ENCODE data around the gene DCLK2.

Gene DCLK2

DNA sequence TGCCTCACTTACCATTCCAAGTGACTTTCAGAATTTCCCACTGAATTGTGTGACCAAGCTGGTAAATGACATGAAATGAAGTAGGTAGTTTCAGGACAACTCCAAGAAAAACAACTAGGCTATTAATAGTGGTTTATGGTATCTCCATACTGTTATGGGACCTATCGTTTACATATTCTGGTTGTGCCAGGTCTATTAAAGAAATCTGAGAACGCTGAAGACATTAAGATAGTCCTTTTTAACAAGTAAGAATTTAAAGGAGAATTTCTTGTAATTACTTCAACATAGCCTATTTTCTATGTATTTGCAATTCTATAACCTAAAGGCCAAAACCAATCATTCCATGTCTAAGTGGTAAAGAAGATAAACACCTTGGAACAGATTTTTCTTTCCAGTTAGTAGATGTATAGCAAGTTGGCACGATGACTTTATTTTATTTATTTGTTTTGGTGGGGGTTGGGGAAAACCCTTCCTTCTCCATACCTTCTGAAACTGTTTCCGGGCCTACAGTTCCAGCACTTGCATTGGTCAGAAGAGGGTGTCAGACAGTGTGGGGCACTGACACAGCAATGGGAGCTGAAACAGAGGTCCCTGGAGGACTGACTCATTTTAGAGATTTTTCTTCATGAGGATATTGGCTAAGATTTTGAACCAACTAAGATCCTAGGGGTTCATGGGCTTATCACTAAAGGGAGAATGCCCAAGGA, 7.6 kb upstream of the DCLK2 start:
- DNase-seq: no peak

DNA sequence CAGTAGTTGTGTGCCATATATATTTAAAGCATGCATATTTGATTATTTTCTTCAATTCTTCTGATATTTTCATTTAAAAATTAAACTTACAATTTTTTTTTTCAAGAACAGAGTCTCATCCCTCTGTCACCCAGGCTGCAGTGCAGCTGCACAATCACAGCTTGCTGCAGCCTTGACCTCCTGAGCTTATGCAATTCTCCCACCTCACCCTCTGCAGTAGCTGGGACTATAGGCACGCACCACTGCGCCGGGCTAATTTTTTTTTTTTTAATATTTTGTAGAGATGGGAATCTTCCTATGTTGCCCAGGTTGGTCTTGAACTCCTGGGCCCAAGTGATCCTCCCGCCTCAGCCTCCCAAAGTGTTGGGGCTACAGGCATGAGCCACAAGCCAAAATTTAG, 5.8 kb upstream of the DCLK2 start:
- no peak for DNase-seq

DNA sequence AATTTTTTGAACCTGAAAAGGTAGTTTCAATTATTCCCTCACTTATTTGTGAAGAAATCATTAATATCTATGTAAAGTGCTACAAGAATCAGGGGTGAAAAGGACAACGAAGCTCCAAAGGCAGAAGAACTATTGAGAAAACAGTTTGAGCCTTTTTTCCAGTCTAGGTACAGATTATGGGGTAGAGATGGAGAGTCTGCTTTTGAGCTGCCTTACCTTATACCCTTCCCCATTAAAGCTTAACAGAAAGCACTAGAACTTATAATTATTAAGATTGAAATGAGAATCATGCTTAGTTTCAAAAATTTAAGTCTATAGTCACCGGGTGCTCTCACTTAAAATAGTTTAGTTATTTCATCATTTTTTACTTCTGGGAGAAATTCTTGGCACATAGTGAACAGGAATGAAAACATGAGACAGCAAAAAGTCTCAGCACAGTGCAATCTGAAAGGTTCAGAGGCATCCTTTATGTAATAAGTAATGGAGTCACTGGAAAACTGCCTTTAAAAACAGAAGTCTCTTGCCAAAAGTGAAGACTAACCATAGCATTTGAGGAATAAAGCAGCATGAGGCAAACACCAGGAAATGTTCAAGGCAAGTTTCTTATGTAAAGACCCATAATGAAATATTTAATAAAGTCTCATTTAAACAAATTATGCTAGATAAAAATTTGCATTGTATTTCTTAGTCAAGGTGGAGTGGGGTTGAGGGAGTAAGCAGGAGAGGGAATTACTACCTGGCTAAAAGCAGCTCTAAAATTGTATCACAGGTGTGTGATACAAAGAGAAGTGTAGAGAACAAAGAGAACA, 5.1 kb upstream of the DCLK2 start:
- DNase-seq: no peak

GRCh38 chr4:150074064-150074463, 4.2 kb upstream of the DCLK2 start:
- no peak for DNase-seq

DNA sequence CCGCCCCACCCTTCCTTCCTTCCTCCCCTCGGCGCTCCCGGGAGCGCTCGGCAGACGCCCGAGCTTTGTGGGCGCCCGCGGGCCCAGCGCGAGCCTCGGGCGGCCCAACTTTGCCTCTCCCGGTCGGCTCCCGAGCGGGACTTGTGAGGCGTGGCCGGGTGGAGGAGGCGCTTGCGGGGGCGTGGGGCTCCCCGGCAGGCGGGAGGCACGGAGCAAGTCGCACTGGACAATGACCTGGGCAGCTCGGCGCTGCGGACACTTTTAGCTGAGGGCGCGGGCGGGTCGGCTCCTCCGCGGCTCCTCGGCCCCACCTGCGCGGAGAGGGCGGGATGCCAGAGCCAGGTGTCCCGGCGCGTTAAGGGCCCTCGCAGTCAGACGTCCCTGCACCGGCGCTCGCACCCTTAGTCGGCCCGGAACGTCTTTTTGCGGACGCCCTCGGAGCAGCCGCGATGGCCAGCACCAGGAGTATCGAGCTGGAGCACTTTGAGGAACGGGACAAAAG, 385 bp downstream of the DCLK2 start:
- no peak for DNase-seq

DNA sequence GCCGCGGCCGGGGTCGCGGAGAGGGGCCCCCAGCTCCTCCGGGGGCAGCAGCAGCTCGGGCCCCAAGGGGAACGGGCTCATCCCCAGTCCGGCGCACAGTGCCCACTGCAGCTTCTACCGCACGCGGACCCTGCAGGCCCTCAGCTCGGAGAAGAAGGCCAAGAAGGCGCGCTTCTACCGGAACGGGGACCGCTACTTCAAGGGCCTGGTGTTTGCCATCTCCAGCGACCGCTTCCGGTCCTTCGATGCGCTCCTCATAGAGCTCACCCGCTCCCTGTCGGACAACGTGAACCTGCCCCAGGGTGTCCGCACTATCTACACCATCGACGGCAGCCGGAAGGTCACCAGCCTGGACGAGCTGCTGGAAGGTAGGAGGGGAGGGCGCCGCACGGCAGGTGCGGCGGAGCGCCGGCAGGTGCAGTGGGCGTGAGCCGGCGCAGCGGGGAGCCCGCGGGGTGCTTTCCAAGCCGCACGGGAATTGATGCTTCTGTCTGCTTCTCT, 886 bp downstream of the DCLK2 start:
- DNase-seq: no peak

DNA sequence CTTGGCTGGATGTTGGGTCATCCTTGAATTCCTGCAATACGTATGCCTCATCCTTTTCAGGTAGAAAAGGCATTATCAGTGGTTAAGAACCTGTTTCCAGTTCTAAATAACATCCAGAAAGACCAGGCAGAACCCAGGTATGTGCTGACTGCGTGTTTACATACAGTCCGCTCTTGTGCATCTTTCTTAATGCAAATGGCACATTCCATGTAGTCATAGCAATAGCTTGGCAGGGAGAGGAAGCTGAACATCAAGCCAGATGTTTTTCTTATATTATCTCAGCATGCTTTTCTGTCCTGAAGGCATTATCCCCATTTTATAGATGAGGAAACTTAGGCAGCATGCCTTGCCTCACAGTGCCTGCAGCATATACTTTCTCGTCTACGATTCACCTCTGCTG, 2.1 kb downstream of the DCLK2 start:
- no peak for DNase-seq

- DNase-seq: no peak
These were observed 2.6 kb downstream of the DCLK2 start for GRCh38 chr4:150080875-150081274.

DNA sequence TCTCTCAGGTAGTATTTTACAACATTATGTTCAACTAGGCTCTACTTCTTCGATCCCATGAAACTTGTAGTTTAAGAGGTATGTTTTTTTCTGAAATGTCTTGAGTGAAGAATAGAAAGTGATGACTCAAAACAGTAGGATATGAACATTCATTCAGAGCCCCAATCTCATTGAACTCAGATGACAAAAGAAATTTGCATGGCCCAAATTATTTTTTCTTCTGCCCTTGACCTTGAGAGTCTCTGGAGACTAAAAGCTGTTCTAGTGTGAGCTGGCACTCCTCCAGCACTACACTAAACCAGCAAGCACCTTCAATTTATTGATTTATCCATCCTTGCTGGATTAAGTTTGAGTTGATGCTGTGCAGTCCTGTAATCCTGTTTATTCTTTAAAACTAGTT, 4.0 kb downstream of the DCLK2 start:
- no peak for DNase-seq

GRCh38 chr4:150087006-150087405, 8.8 kb downstream of the DCLK2 start:
- DNase-seq: no peak

- no peak for DNase-seq
These were observed 11.5 kb downstream of the DCLK2 start for GRCh38 chr4:150089732-150090131.

GRCh38 chr4:150090836-150091235, 12.6 kb downstream of the DCLK2 start:
- no peak for DNase-seq

GRCh38 chr4:150094676-150095075, 16.4 kb downstream of the DCLK2 start:
- no peak for DNase-seq

DNA sequence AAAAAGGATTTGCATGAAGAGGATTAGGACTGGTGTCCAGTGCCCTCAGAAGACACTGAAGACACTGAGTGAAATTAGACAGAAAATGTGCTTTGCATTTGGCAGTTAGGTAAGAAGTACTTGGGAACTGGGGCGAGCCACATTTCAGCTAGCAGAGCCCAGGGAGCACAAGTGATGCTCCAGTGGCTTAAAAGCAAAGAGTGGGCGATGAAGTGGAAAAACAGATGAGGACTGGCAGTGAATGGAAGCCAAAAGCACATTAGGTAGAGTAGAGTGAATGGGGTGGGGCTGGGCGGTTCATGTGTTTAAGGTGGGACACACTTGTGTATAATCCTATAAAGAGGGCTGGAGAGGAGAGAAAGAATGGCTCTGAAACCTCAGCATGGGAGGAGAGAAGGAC, 18.4 kb downstream of the DCLK2 start:
- DNase-seq: no peak

GRCh38 chr4:150098214-150098613, 20.0 kb downstream of the DCLK2 start:
- no peak for DNase-seq

GRCh38 chr4:150104404-150105027, 26.3 kb downstream of the DCLK2 start:
- DNase-seq: no peak

DNA sequence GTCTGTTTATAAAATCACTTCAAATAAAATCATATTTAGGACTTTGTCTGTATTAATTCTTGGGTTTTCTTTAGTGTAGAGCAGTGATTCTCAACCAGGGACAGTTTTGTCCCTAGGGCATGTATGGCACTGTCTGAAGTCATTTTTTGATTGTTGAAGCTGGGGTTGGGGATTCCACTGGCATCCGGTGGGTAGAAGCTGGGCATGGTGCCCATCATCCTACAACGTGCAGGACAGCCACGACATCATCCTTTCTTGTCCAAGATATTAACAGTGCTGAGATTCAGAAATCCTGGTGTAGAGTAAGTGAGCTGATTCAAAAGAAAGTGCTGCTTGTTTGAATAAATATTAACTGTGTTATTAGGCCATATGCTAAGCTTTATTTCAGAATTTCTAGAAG, 28.6 kb downstream of the DCLK2 start:
- no peak for DNase-seq

DNA sequence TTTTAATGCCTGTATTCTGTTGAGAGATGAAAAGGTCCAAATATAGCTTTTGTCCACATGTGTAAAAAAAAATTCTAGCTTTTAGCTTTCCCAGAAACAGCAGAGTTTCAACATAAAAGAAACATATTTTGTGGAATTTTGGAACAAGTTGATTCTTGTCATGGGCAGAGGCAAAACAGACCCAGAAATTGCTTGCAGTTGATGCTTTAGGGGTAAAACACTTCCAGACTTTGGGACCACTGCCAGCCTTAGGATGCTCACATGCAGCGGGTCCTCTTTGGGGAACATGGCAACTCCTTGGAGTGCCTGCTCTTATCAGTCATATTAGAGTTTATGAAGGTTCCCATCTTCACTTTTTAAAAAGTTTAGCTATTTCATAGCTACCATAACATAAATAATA, 30.4 kb downstream of the DCLK2 start:
- DNase-seq: no peak

DNA sequence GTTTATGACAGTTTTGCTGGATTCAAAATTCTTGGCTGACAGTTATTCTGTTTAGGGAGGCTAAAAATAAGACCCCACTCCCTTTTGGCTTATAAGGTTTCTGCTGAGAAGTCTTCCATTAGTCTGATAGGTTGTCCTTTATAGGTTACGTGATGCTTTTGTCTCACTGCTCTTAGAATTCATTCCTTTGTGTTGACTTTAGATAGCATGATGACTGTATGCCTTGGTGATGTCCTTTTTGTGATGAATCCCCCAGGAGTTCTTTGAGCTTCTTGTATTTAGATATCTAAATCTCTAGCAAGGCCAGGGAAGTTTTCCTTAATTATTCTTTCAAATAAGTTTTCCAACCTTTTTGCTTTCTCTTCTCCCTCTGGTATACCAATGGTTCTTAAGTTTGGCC, 36.4 kb downstream of the DCLK2 start:
- DNase-seq: no peak

DNA sequence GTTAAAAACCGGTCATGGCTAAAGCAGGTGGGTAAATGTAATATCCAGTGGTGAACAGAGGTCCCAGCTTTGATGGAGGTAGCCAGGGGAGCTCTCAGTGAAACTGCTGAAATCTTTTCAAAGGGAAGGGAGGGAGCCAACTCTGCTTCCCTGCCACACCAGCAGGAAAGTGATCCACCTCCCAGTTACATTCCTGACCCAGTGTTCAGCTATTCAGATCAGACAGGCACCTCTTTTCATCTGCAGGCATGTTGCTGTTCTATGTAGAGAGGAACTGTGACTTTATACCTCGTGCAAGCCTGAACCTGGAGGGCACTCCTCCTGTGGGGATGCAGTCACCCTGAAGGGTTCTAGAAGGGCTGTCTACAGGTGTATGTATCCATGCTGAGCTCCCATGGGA, 37.6 kb downstream of the DCLK2 start:
- no peak for DNase-seq

- no peak for DNase-seq
These were observed 38.3 kb downstream of the DCLK2 start for GRCh38 chr4:150116506-150116905.

- no peak for DNase-seq
These were observed 38.8 kb downstream of the DCLK2 start for GRCh38 chr4:150117094-150117493.

- DNase-seq: no peak
These were observed 39.4 kb downstream of the DCLK2 start for GRCh38 chr4:150117629-150118028.

GRCh38 chr4:150119492-150119891, 41.2 kb downstream of the DCLK2 start:
- no peak for DNase-seq

All from GOT3 (cell line).